GM19467 (cell line): ENCODE measurements around the gene TMEM140.
"Not testable (repeated sequence)": the region's sequence is repeated elsewhere in the genome, so short reads cannot be mapped to it uniquely, and the experiment has no call there.

ENCODE experiments used
- ATAC-seq: cut with Tn5 transposase; IDR thresholded peaks from one replicate; pipeline ENCODE4 v1.9.1; 2021; ENCODE audit warnings: mild to moderate bottlenecking, moderate library complexity; ENCODE audit not compliant: unreplicated experiment

Gene TMEM140

DNA sequence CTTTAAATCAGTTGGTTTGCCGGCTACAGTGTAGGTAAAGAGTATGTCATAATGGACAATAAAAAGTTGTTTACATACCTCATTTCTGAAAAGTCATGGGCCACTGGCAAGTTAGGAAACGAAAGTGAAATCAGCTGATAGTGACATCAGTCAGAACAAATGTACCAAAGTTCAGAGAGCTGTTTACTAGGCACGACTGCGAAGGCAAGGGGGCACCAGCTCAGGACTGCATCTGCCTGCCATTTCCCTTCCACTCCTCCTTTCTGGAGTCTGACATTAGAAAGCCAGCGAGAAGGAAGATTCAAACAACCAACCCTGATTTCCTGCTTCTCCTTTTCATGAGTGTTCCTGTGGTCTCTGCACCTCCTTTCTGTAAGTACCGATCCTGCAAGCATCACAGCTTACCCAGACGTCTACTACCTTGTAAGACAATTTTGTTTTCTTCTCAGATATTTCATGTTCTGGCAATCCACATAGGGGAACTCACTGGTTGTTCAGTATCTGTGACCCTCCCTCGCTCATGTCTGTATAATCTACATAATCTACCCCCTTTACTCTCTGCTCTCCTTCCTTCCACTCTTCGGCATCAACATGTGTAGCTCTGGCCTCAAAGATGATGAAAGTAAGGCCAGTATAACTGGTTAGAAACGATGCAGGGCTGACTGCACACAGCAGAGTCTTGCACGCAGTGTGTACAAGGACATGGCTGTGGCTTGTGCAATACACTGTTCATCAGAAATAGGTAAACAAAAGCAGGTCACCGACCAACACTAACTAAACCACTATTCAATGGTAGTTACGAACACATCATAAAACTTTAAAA lies at the start of gene TMEM140:
TMEM140 (plus strand) TSS at position 174 of the 823 bp plus-strand sequence. CDS start 16,370 bp downstream, outside the sequence.
- peak; percentile 71 for ATAC-seq

GRCh38 chr7:135098391-135098790 lies 49.5 kb upstream of the TMEM140 start:
- ATAC-seq = no peak

- no peak for ATAC-seq
These were observed 47.0 kb upstream of the TMEM140 start for GRCh38 chr7:135100856-135101255.

DNA sequence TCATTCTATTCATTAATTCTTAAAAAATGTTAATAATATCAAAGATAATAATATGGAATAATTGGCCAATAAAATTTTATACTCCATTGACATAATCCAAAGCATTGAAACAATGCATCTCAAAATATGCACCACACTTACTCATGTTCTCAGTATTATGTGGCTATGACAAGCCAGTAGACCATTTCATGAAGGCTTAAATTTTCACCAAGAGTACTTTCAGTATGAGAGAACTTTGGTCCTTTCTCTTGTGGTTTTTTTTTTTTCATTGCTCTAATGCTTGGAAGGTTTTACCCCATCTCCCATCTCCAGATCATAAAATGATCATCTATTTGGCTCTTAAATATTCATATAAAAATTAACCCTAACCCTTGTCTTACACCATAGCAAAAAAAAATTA lies 45.5 kb upstream of the TMEM140 start:
- peak; percentile 66 for ATAC-seq

GRCh38 chr7:135109562-135109961 lies 38.3 kb upstream of the TMEM140 start:
- ATAC-seq = no peak

- ATAC-seq = no peak
These were observed 37.9 kb upstream of the TMEM140 start for GRCh38 chr7:135109976-135110375.

- ATAC-seq = no peak
These were observed 36.5 kb upstream of the TMEM140 start for GRCh38 chr7:135111379-135111778.

DNA sequence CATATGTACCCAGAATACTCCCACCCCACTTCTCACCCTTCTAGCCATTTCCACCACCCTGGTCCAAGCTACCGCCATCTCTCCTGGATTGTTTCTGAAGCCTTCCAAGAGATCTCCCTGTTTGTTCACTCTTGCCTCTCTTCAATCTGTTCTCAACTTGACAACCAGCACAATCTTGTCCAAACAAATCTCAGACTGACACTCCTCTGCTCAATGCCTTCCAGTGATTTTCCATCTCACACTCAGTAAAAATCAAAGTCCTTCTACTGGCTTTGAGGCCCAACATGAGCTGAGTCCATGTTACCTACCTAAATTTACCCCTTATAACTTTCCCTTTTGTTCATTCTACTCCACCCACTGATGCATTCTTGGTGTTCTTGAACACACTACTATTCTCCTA lies 33.2 kb upstream of the TMEM140 start:
- no peak for ATAC-seq

DNA sequence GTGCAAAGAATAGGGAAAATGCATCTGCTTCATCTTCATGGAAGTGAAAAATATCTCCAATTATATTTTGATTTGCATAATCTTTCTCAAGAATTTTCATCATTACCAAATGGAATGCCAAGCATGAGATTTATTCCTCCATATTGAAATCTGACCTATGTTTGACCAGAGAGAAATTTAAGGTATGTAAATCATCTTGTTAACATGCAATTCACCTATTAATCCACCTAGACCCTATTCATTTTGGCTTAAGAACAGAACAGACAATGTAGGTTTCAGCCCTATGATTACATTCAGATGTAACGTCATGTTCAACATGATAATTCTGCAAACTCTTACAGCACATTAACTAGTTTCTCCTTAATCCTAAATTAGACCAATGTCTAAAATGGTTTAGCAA lies 30.8 kb upstream of the TMEM140 start:
- ATAC-seq = no peak

DNA sequence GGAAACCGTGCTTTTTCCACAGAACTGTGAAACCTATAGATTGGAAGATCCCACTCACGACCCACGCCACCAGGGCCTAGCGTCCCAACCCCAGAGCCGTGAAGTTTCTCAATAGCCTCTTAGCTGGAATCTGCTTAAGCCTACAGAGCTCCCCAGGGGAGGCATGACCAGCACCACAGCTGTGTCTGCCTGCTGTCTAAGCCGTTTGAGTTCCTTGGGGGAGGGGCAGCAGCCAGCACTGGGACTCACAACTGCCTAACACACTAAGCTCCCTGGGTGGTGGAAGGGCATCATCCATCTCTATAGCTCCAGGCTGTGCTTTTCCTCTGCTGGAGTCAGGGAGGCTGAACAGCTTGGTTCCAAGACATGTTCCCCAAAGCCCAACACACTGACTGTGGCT lies 26.0 kb upstream of the TMEM140 start:
- no peak for ATAC-seq

GRCh38 chr7:135124631-135125030 lies 23.2 kb upstream of the TMEM140 start:
- not testable (repeated sequence) for ATAC-seq

GRCh38 chr7:135128931-135129330 lies 18.9 kb upstream of the TMEM140 start:
- ATAC-seq = no peak

GRCh38 chr7:135129579-135129978 lies 18.3 kb upstream of the TMEM140 start:
- ATAC-seq = no peak

DNA sequence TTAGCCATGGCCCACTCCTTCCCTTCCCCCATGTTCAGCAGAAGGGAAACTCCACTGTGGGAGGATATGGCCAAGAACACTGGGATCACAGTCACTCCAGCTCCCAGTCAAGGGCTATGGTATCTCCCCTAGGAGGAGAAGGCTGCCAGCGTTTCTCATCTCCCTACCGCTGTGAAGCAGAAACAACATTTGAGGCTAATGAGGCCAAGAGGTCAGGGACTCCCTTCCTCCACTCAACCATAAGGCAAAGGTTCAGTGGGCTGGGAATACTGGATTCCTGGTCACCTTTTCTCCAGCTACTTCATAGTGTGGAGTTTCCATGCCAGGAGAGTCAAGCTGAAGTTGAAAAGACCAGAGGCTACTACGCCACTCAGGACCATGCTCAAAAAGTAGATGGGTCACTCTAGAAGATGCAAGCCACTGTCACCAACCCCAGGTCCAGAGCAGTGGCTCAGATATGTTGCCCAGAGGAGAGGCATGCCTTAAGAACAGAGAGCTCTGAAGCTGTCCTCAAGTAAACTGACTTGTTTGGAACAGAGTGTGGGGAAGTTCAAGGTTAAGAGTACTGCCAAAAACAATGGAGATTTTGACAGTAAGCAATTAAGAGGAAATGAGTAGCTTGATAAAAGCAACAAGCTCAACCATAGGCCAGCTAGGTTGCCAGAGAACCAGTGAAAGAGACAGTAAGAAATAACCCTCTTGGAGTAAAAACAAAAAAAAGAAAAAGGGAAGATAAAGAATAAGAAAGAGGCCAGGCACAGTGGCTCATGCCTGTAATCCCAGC lies 3.8 kb upstream of the TMEM140 start:
- no peak for ATAC-seq

- no peak for ATAC-seq
These were observed 452 bp upstream of the TMEM140 start for GRCh38 chr7:135147341-135147898.

GRCh38 chr7:135150072-135150782 lies 2.4 kb downstream of the TMEM140 start:
- ATAC-seq = no peak

- no peak for ATAC-seq
These were observed 3.3 kb downstream of the TMEM140 start for GRCh38 chr7:135151132-135151531.

DNA sequence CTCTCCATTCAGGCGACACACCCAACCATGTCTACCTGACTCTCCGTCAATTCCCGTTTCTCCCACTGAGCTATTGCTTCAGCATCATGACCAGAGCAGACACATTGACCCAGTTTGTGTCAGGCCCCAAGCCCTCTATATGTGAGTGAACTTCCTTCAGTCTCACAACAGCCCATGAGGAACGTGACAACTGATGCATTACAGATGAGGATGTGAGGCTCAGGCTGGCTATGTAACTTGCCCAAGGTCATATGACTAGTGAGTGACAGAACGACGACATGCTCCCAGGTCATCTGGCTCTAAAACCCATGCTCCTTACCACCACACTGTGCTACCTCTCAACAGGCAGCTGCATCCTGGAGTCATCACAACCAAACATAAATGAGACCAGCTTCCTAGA lies 3.7 kb downstream of the TMEM140 start:
- ATAC-seq = no peak

GRCh38 chr7:135152442-135152841 lies 4.6 kb downstream of the TMEM140 start:
- no peak for ATAC-seq

GRCh38 chr7:135154734-135155133 lies 6.9 kb downstream of the TMEM140 start:
- ATAC-seq = no peak

- ATAC-seq = no peak
These were observed 8.4 kb downstream of the TMEM140 start for GRCh38 chr7:135156290-135156689.
